ENCODE results near the gene F2R.
"Not testable (repeated sequence)": the region's sequence is repeated elsewhere in the genome, so short reads cannot be mapped to it uniquely, and the experiment has no call there.

F2R gene

DNA sequence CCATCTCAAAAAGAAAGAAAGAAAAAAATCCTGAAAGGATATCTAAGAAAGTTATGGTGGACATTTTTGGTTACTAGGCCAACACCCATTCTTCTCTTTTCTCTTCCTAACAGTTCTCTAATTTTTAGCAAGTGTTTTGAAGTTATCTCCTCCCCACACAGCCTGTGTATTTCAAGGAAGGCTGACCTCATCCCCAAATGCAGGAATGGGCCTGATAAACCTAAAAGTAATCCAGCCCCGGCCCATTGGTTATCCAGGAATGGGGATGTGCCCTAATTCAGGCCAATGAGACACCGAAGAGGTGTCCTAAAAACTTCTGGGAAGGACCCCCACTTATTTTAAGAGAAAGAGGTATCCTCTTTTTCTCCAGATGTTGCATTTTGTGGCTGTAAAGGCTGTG, 46.6 kb downstream of the F2R start:
- H2AFZ ChIP-seq (ENCODE audit: low read depth, low read length): no peak overlapping the region
- H3K9me3 ChIP-seq (ENCODE audit: low read length): no peaks in the 10 kb centered on the region
- H3K4me3 ChIP-seq (ENCODE audit: low read length): no peak overlapping the region
- no peaks in the 10 kb centered on the region for H3K36me3 ChIP-seq (ENCODE audit: insufficient read depth, low read length)
- H3K27me3 ChIP-seq (ENCODE audit: insufficient read depth, low read length): no peaks in the 10 kb centered on the region
- peaks cover 9% of the 10 kb centered on the region for H3K4me1 ChIP-seq (ENCODE audit: insufficient read depth, low read length)

DNA sequence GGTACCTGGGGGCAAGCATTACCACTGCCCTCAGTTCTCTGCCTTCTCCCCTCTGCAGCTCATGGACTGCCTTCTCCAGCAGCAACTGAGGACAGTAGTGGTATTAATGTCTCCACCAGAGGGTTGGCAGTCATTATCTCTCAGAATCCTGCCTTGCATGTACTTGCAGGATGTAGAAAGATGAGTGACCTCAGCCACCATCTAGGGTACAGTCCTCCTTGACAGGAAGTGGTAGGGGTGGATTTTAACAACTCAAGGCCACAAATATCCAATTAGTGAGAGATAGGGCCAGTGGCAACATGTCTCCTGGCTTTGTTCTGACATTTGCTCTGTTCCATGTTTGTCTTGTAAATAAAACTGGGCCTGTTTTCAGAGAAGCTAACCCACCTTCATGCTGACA, 47.2 kb downstream of the F2R start:
- no peaks in the 10 kb centered on the region for H3K36me3 ChIP-seq (ENCODE audit: insufficient read depth, low read length)

DNA sequence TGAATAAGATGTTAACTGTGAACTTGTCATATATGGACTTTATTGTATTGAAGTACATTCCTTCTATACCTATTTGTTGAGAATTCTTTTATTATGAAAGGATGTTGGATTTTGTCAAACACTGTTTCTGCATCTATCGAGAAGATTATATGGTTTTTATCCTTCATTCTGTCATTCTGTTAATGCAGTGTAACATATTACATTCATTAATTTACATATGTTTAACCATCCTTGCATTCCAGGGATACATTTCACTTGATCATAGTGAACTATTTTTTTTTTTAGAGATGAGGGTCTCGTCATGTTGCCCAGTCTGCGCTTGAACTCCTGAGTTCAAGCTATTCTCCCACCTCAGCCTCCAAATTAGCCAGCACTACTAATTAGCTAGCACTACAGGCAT, 48.4 kb downstream of the F2R start:
- H3K27me3 ChIP-seq (ENCODE audit: insufficient read depth, low read length): no peaks in the 10 kb centered on the region
- no peak overlapping the region for H3K4me3 ChIP-seq (ENCODE audit: low read length)
- no peaks in the 10 kb centered on the region for H3K9me3 ChIP-seq (ENCODE audit: low read length)
- peaks cover 9% of the 10 kb centered on the region for H3K4me1 ChIP-seq (ENCODE audit: insufficient read depth, low read length)
- H3K36me3 ChIP-seq (ENCODE audit: insufficient read depth, low read length): no peaks in the 10 kb centered on the region
- H2AFZ ChIP-seq (ENCODE audit: low read depth, low read length): no peak overlapping the region

More for the DNA sequence above, 47.2 kb downstream of the F2R start:
- Histone ChIP-seq H3K4me1 (ENCODE audit: insufficient read depth, low read length) (peaks cover 9% of the 10 kb centered on the region), H3K9me3 (ENCODE audit: low read length) (no peaks in the 10 kb centered on the region), H3K4me3 (ENCODE audit: low read length) (no peak overlapping the region), H2AFZ (ENCODE audit: low read depth, low read length) (no peak overlapping the region), H3K27me3 (ENCODE audit: insufficient read depth, low read length) (no peaks in the 10 kb centered on the region)

DNA sequence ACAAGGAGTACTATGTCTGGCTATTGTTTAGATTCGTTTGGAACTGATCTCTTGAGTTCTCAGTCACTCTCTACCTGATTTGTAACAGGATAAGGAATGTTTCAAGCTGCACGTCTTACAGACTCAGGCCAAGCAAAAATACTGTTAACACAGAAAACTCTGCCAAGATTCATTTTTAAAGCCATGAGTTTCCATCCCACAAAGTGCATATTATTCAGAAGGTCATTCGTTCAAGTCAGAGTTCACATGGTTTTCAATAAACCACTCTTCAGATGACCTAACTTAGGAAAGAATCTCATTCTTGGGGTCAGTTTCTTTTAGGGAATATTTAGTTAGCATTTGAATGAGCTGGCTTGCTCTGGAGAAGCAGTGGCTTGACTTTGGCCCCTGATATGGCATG, 49.3 kb downstream of the F2R start:
- Histone ChIP-seq H2AFZ (ENCODE audit: low read depth, low read length) (no peak overlapping the region), H3K4me1 (ENCODE audit: insufficient read depth, low read length) (peaks cover 9% of the 10 kb centered on the region), H3K36me3 (ENCODE audit: insufficient read depth, low read length) (no peaks in the 10 kb centered on the region), H3K27me3 (ENCODE audit: insufficient read depth, low read length) (no peaks in the 10 kb centered on the region), H3K9me3 (ENCODE audit: low read length) (no peaks in the 10 kb centered on the region), H3K4me3 (ENCODE audit: low read length) (no peak overlapping the region)

DNA sequence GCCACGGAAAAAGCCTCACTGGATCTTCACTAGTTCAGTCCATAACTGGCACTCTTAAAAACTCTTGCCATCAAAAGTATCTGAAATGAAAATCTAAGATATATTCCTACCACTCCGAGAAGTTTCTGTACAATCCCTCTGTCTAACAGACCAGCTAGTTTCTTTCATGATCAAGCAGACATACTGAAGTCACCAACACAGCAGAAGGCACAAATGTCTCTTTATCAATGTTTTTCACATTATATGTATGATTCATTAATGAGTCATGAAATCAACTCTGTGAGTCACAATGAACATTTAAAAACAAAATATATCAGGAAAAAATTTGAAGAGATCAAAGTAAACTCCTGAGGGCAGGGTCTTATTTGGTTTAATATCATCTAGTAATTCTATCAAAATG, 50.8 kb downstream of the F2R start:
- no peaks in the 10 kb centered on the region for H3K36me3 ChIP-seq (ENCODE audit: insufficient read depth, low read length)
- H3K4me3 ChIP-seq (ENCODE audit: low read length): no peak overlapping the region
- H3K9me3 ChIP-seq (ENCODE audit: low read length): no peaks in the 10 kb centered on the region
- H3K27me3 ChIP-seq (ENCODE audit: insufficient read depth, low read length): no peaks in the 10 kb centered on the region
- H3K4me1 ChIP-seq (ENCODE audit: insufficient read depth, low read length): peaks cover 9% of the 10 kb centered on the region
- H2AFZ ChIP-seq (ENCODE audit: low read depth, low read length): no peak overlapping the region

DNA sequence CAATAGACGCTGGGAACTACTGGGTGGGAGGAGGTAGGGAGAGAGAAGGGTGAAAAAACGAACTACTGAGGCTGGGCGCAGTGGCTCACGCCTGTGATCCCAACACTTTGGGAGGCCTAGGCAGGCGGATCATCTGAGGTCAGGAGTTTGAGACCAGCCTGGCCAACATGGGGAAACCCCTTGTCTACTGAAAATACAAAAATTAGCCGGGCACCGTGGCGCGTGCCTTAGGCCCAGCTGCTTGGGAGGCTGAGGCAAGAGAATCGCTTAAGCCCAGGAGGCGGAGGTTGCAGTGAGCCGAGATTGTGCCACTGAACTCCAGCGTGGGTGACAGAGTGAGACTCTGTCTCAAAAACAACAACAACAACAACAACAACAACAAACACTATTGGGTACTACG, 55.1 kb downstream of the F2R start:
- not testable (repeated sequence) for H3K9me3 ChIP-seq (ENCODE audit: low read length); H2AFZ ChIP-seq (ENCODE audit: low read depth, low read length); H3K27me3 ChIP-seq (ENCODE audit: insufficient read depth, low read length); H3K4me3 ChIP-seq (ENCODE audit: low read length); H3K36me3 ChIP-seq (ENCODE audit: insufficient read depth, low read length); H3K4me1 ChIP-seq (ENCODE audit: insufficient read depth, low read length)

DNA sequence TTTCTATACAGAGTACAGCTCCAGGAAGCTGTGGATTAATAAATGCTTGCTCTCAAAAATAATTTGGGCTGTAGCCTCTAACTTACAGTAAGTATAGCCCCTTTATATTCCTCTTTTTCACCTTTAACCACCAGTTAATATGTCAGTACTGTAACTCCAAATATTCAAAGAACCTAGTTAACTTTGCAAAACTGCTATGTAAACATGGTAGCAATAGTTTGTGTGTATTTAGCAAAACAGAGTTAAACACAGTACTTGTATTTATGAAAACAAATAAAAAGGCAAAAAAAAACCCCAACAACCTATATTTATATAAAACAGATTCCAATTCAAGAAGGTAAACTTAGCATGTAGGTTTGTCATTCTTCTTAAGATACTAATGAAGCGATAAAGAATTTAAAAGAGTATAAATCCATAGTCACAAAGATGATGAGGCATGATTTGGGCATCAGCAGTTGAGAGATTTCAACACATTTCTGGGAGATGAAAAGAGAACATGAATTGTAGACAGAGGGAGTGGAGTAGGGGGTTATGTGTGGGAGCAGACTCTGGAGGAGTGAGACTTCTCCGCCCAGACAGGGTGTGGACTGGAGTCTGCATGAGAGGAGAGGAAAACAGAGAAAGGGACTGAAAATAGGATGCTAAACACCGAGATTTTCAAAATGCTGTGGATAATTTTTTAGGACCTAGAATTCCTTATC, 55.9 kb downstream of the F2R start:
- H3K9me3 ChIP-seq (ENCODE audit: low read length): no peaks in the 10 kb centered on the region
- no peak overlapping the region for H3K4me3 ChIP-seq (ENCODE audit: low read length)
- no peaks in the 10 kb centered on the region for H3K4me1 ChIP-seq (ENCODE audit: insufficient read depth, low read length)
- no peak overlapping the region for H2AFZ ChIP-seq (ENCODE audit: low read depth, low read length)
- H3K27me3 ChIP-seq (ENCODE audit: insufficient read depth, low read length): no peaks in the 10 kb centered on the region
- H3K36me3 ChIP-seq (ENCODE audit: insufficient read depth, low read length): no peaks in the 10 kb centered on the region

DNA sequence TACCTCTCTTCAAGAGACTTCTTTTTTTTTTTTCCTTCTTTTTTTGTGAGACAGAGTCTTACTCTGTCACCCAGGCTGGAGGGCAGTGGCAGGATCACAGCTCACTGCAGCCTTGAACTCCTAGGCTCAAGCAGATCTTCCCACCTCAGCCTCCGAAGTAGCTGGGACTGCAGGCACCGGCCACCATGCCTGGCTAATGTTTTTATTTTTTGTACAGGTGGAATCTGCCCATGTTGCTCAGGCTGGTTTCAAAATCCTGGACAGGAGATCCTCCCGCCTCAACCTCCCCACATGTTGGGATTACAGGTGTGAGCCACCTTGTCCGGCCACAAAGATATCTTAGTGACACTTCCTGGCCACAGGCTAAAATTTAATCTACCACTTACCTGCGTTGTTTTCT, 60.0 kb downstream of the F2R start:
- no peaks in the 10 kb centered on the region for H3K36me3 ChIP-seq (ENCODE audit: insufficient read depth, low read length)
- H2AFZ ChIP-seq (ENCODE audit: low read depth, low read length): no peak overlapping the region
- no peaks in the 10 kb centered on the region for H3K27me3 ChIP-seq (ENCODE audit: insufficient read depth, low read length)
- H3K4me1 ChIP-seq (ENCODE audit: insufficient read depth, low read length): no peaks in the 10 kb centered on the region
- H3K9me3 ChIP-seq (ENCODE audit: low read length): no peaks in the 10 kb centered on the region
- H3K4me3 ChIP-seq (ENCODE audit: low read length): no peak overlapping the region

DNA sequence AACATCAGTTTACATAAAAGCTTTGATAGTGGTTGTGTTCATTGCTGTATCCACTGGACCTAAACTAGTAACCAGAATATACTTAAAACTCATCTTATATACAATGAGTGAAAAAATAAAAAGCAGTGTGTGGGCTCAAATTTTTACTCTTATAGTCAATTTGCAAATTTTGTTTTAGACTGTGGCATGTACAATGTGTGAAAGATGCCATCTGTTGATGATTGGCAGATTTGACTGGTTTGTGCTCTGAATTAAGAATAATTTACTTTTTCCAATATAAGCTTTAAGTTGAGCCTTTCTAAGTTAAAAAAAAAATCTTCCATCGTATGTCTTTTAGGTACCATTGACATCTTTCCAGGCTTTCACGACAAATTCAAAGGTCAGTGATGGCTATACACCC, 60.5 kb downstream of the F2R start:
- Histone ChIP-seq H3K36me3 (ENCODE audit: insufficient read depth, low read length) (no peaks in the 10 kb centered on the region), H3K4me3 (ENCODE audit: low read length) (no peak overlapping the region), H2AFZ (ENCODE audit: low read depth, low read length) (no peak overlapping the region), H3K4me1 (ENCODE audit: insufficient read depth, low read length) (no peaks in the 10 kb centered on the region), H3K9me3 (ENCODE audit: low read length) (no peaks in the 10 kb centered on the region), H3K27me3 (ENCODE audit: insufficient read depth, low read length) (no peaks in the 10 kb centered on the region)

DNA sequence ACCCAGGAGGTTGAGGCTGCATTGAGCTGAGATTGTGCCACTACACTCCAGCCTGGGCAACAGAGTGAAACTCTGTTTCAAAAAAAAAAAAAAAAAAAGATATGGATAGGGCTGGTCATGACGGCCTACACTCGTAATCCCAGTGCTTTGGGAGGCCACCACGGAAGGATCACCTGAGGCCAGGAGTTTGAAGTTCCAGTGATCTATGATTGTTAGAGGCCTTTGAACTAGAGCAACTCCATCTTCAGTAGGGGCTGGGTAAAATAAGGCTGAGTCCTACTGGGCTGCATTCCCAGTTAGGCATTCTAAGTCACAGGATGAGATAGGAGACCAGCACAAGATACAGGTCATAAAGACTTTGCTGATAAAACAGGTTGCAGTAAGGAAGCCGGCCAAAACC, 64.7 kb downstream of the F2R start:
- H3K4me3 ChIP-seq (ENCODE audit: low read length); H3K9me3 ChIP-seq (ENCODE audit: low read length); H3K27me3 ChIP-seq (ENCODE audit: insufficient read depth, low read length); H3K36me3 ChIP-seq (ENCODE audit: insufficient read depth, low read length); H2AFZ ChIP-seq (ENCODE audit: low read depth, low read length): not testable (repeated sequence)
- H3K4me1 ChIP-seq (ENCODE audit: insufficient read depth, low read length): peaks cover 11% of the 10 kb centered on the region

DNA sequence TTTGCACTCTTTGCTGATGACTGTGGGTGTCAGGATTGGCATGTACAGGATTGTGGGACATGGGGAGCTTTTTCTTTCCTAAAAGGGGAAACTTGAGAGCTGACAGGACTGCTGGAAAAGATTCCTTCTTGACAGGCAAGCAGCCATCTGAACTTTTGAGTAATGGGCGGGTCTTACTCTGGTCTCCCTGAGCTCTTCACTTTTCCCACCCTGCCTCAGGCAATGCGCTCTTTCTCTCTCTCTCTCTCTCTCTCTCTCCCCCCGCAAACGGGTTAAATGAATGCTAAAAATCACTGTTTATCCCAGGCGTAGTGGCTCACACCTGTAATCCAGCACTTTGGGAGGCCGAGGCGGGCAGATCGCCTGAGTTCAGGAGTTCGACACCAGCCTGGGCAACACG, 65.8 kb downstream of the F2R start:
- Histone ChIP-seq H2AFZ (ENCODE audit: low read depth, low read length) (no peak overlapping the region), H3K4me3 (ENCODE audit: low read length) (no peak overlapping the region), H3K27me3 (ENCODE audit: insufficient read depth, low read length) (no peaks in the 10 kb centered on the region), H3K36me3 (ENCODE audit: insufficient read depth, low read length) (no peaks in the 10 kb centered on the region), H3K9me3 (ENCODE audit: low read length) (no peaks in the 10 kb centered on the region), H3K4me1 (ENCODE audit: insufficient read depth, low read length) (peaks cover 11% of the 10 kb centered on the region)

DNA sequence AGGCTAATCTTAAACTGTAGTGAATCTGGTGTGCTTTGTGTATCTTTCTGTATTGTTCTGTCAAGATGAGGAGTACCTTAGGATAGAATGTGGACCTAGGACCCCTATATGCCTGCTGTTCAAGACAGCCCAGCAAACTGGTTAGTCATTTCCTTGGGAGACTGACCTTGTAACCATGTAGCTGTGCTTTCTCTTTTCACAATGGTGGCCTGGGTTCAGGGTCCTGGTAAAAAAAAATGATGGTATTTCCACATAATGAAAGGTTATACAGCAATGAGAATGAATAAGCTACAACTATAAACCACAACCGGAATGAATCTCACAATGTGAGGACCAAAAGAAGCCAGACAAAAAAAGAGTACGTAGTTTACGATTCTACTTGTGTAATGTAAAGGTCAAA, 66.5 kb downstream of the F2R start:
- no peaks in the 10 kb centered on the region for H3K9me3 ChIP-seq (ENCODE audit: low read length)

More for the DNA sequence above, 66.5 kb downstream of the F2R start:
- H3K27me3 ChIP-seq (ENCODE audit: insufficient read depth, low read length): no peaks in the 10 kb centered on the region
- no peaks in the 10 kb centered on the region for H3K36me3 ChIP-seq (ENCODE audit: insufficient read depth, low read length)
- H3K4me3 ChIP-seq (ENCODE audit: low read length): no peak overlapping the region
- H3K4me1 ChIP-seq (ENCODE audit: insufficient read depth, low read length): peaks cover 14% of the 10 kb centered on the region
- no peak overlapping the region for H2AFZ ChIP-seq (ENCODE audit: low read depth, low read length)

All from neuron (in vitro differentiated cells).